SK-N-SH treated with all-trans-retinoic acid at 6 μM for 48 hours (cell line): ENCODE measurements around the gene LCTL.

ENCODE experiments used
- ISL1 ChIP-seq: fragments of 250-450 bp; sonication (Bioruptor Pico); IDR thresholded peaks from 2 replicates; pipeline ENCODE4 v2.1.2; 2022; ENCODE audit warnings: mild to moderate bottlenecking, moderate library complexity
- TF ChIP-seq, protein P1 (sequence below): fragments of 250-450 bp; sonication (Bioruptor Pico); IDR thresholded peaks from 2 replicates; pipeline ENCODE4 v1.8.0; 2021; ENCODE audit warnings: low read depth, mild to moderate bottlenecking, moderate library complexity, borderline replicate concordance

GRCh38 chr15:66595931-66596545 lies 30.2 kb upstream of the LCTL start:
- TF ChIP-seq, protein P1, sequence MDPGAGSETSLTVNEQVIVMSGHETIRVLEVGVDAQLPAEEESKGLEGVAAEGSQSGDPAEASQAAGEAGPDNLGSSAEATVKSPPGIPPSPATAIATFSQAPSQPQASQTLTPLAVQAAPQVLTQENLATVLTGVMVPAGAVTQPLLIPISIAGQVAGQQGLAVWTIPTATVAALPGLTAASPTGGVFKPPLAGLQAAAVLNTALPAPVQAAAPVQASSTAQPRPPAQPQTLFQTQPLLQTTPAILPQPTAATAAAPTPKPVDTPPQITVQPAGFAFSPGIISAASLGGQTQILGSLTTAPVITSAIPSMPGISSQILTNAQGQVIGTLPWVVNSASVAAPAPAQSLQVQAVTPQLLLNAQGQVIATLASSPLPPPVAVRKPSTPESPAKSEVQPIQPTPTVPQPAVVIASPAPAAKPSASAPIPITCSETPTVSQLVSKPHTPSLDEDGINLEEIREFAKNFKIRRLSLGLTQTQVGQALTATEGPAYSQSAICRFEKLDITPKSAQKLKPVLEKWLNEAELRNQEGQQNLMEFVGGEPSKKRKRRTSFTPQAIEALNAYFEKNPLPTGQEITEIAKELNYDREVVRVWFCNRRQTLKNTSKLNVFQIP (CRISPR knock-in tag): no peak
- no peak for TF ChIP-seq ISL1 (CRISPR knock-in tag)
